GM19240 (cell line): ENCODE data around the gene STAT1.
"Not testable (repeated sequence)": the region's sequence is repeated elsewhere in the genome, so short reads cannot be mapped to it uniquely, and the experiment has no call there.

Experiments used
- DNase-seq: peaks from one replicate; pipeline ENCODE4 v3.0.0; 2011; ENCODE audit warnings: low spot score; ENCODE audit not compliant: insufficient read length

STAT1 gene

GRCh38 chr2:191009541-191010374 is 4.2 kb downstream of the STAT1 start:
- DNase-seq, result no peak

GRCh38 chr2:191008286-191008685 is 5.7 kb downstream of the STAT1 start:
- no peak for DNase-seq

- DNase-seq, result no peak
Measured at GRCh38 chr2:191006997-191007783, 6.8 kb downstream of the STAT1 start.

DNA sequence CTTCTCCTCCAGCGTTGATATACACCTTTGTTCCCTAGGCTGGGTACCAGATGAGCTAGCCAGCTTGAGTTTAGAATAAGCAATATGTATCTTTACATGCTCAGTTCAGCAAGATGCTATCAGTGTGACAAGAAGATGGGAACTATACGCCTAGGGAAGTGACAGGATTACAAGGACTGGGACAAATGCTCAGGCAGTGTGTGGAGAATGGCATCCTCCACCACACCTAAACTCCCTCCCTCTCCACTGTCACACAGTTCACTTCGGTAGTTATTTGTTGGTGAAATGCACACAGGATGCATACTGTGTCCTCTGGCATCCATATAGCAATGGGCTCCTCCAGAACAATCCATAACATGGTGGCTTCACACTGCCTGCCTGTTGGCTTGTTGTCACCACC is 7.7 kb downstream of the STAT1 start:
- DNase-seq, result no peak

DNA sequence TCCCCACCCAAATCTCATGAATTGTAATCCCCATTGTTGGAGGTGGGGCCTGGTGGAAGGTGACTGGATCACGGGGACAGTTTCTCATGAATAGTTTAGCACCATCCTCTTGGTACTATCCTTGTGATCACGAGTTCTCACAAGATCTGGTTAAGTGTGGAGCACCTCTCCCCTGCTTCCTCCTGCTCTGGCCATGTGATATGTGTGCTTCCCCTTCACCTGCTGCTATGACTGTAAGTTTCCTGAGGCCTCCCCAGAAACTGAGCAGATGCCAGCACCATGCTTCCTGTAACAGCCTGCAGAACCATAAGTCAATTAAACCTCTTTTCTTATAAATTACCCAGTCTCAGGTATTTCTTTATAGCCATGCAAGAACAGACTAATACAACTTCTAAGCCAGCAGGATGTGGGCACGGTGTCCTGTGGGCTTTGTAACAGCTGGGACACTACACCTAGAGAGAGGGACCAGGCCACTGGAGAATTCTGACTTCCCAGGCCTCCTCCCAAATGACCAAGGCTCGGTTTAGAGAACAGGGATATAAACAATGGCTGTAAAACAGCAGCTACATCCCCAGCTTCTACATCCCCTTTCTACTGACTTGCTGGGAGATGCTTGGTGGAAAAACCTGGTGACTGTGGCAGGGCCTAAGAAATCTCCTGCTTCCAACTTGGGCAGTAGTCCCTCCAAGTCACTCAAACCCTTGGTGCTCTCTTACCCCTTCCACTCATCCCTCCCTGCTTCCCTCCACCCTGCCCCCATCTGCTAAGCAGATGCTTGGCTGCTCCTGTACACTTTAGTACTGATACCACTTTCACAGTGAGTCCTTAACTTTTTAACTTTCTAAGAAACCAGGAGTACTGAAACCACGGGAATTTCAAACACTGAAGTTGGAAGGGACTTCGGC is 10.3 kb downstream of the STAT1 start:
- no peak for DNase-seq

- DNase-seq, result no peak
Measured at GRCh38 chr2:191001624-191002023, 12.3 kb downstream of the STAT1 start.

DNA sequence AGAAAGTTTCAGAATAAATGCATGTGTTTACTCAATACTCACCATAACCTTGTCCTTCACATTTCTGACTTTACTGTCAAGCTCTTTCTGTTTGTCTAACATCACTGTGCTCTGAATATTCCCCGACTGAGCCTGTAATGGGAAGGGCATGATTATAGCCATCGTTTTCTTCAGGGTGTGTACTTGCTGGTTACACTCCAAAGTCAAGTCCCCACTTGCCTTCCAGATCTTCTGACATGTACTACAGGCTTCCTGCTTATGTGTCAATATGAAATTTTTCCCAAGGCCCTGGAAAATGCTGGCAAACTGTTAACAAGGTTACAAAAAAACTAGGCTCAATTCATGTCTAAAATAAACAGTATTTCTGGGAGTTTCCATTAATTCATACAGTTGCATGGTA is 12.9 kb downstream of the STAT1 start:
- no peak for DNase-seq

DNA sequence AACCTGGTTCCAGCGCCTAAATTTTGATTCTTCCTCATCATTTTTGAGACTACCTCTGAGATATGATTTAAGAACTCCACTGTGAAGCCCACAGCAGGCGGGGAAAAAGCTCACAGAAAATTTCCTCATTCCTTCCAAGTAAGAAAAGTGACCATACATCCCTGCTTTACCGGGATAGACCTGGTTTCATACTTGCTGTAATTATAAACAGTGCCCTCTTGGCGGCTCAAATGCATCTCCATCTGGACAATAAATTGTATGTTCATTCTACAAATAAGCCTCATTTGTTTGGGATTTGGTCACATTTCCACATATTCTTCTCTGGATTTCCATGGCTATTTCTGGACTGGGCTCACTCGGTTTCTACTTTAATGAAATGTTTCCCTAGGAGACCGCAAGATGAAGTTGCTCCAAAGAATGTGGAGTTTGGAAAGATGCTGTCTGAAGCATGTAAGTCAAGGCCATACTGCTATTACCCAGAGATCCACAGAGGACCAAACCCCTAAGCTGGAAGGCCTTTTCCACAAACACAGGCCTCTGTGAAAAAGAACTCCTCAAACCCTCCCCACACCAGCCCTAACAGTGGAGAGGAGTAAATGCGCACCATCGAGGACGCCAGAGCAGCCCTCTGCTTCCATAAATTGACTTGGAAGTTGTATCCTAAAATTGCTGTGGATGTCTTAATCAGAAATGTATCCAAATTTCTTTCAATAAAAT is 13.9 kb downstream of the STAT1 start:
- DNase-seq, result no peak

DNA sequence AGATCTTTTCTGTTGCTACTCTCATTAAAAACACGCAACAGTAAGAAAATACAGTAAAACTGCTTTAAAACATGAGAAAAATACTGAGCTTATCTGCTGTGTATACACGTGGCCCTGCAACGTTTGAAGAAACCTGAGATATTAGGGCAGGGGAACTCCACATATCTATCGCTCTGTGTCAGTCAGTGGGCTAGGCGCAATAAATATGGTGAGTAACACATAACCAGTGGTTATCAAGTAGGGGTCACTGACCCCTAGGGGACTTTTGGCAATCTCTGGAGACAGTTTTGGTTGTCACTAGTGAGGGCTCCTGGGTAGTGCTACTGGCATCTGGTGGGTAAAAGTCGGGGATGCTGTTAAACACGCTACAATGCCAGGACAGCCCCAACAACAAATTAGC is 14.9 kb downstream of the STAT1 start:
- DNase-seq, result no peak

GRCh38 chr2:190997526-190998113 is 16.4 kb downstream of the STAT1 start:
- DNase-seq, result no peak

DNA sequence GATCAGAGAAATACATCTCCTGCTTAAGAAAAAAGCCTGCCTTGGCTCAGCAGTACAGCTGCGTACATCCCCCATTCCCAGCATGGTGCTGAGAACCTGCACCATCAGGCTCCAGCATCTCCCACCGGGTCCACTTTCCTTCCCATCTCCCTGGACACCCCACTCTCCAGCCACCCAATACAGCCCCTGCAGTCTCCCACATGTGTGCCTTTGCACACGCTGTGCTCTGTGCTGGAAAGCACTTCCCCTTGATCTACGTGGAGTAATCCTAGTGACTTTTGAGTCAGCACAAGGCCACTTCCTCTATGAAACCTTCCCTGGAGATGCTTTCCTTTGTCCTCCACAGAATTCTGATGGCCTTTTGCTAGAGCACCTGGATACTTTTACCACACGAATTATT is 17.0 kb downstream of the STAT1 start:
- no peak for DNase-seq

GRCh38 chr2:190996338-190996946 is 17.5 kb downstream of the STAT1 start:
- no peak for DNase-seq

DNA sequence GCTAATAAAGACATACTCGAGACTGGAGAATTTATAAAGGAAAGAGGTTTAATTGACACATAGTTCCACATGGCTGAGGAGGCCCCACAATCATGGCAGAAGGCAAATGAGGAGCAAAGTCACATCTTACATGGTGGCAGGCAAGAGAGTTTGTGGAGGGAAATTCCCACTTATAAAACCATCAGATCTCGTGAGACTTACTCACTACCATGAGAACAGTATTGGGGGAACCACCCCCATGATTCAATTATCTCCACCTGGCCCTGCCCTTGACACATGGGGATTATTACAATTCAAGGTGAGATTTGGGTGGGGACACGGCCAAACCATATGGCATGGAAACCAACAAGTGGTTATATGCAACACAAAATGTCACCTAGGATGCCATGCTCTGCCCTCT is 18.7 kb downstream of the STAT1 start:
- not testable (repeated sequence) for DNase-seq

GRCh38 chr2:190994148-190994547 is 19.8 kb downstream of the STAT1 start:
- no peak for DNase-seq

DNA sequence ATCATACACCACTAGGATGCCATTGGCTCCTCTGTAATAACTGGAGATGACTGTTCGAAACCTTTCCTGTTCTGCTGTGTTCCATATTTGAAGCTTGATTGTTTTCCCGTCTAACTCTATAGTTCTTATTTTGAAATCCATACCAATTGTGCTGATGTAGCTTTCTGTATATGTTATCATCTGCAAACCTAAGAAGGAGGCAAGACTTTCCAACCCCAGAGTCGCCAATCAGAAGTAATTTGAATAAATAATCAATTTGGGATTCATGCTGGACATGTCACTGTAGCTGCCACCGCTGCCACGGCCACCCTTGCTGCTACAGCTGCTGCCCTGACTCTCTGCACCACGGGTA is 20.7 kb downstream of the STAT1 start:
- no peak for DNase-seq

- no peak for DNase-seq
Measured at GRCh38 chr2:190990132-190990531, 23.8 kb downstream of the STAT1 start.

- DNase-seq, result no peak
Measured at GRCh38 chr2:190988910-190989309, 25.1 kb downstream of the STAT1 start.

DNA sequence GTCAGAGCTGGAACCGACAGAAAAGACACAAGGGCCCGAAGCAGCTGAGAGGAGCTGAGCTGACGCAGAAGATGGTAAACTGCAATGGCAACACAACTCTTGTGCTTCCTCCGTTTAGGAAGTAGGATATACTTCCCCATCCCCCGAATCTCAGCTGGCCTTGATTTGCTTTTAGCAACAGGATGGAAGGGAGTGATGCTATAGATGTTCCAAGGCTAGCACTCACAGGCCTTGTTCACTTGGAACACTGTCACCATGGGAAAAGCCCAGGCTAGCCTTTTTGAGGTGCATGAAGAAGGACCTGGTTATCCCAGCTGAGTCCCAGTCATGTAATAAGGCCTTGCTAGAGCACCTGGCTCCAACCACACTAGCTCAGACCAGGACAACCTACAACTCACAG is 26.0 kb downstream of the STAT1 start:
- no peak for DNase-seq

- DNase-seq, result no peak
Measured at GRCh38 chr2:190987116-190987515, 26.9 kb downstream of the STAT1 start.

GRCh38 chr2:190986221-190986953 is 27.6 kb downstream of the STAT1 start:
- no peak for DNase-seq
